ENCODE measurements around the gene NFS1. TPM values are rescaled to one million over a fixed set of nuclear protein-coding genes. Genes with fewer than 3 reads are reported as not detected.
"Not testable (repeated sequence)": the region's sequence is repeated elsewhere in the genome, so short reads cannot be mapped to it uniquely, and the experiment has no call there.

The NFS1 gene
- total and polyA plus RNA-seq, 2 donors (not counting 1 experiment from before 2014, with no cell fraction given): 29.0 to 30.6 TPM

- Histone ChIP-seq H3K27me3 (replicated peaks in 1 of 4; ENCODE audit: control extremely low read depth in 1 of 4, control insufficient read depth in 3 of 4, insufficient read depth in 4 of 4, low read length in 3 of 4) (no peaks in the 10 kb centered on the region), H3K9me3 (ENCODE audit: control extremely low read depth in 1 of 3, control insufficient read depth in 2 of 3, insufficient read depth in 1 of 3, low read length in 2 of 3) (no peaks in the 10 kb centered on the region), H3K4me3 (ENCODE audit: control extremely low read depth in 1 of 5, extremely low read depth in 1 of 5, insufficient read depth in 1 of 5, low read depth in 2 of 5, low read length in 4 of 5) (no peak overlapping the region), H3K4me1 (ENCODE audit: control insufficient read depth in 2 of 2, insufficient read depth in 2 of 2, low read length in 2 of 2) (no peaks in the 10 kb centered on the region), H2AFZ (ENCODE audit: insufficient read depth, low read depth, low read length, poor library complexity, severe bottlenecking) (no peak overlapping the region), H3K4me2 (replicated peaks; ENCODE audit: low read depth, low read length, poor library complexity, severe bottlenecking) (no peak overlapping the region), H3K79me2 (ENCODE audit: control insufficient read depth, insufficient read depth, low read length) (peaks cover 97% of the 10 kb centered on the region), H4K20me1 (ENCODE audit: control insufficient read depth, insufficient read depth, low read length, poor library complexity, severe bottlenecking) (peaks cover 96% of the 10 kb centered on the region), H3K36me3 (replicated peaks in 1 of 2; ENCODE audit: control extremely low read depth in 1 of 2, control insufficient read depth in 1 of 2, extremely low read depth in 1 of 2, insufficient read depth in 2 of 2, low read length in 1 of 2) (peaks cover 33 to 95% of the 10 kb centered on the region in 2 experiments), H3K27ac (ENCODE audit: low read length in 2 of 2) (no peak overlapping the region), H3K9ac (ENCODE audit: low read length) (no peak overlapping the region)
- H3K4me1 Mint-ChIP-seq: peaks cover 11% of the 10 kb centered on the region
- no peak overlapping the region for H3K4me3 Mint-ChIP-seq
- DNase-seq: no peak
- WGBS (ENCODE audit: insufficient coverage): 100% methylated on average over 1 of the region's 8 CpGs
- no peaks in the 10 kb centered on the region for H3K27me3 Mint-ChIP-seq
- TF ChIP-seq EZH2 (IDR thresholded peaks at IDR 0.05; ENCODE audit: borderline replicate concordance, insufficient read depth, low read depth, low read length, poor library complexity, severe bottlenecking): no peak
- TF ChIP-seq, protein P1, sequence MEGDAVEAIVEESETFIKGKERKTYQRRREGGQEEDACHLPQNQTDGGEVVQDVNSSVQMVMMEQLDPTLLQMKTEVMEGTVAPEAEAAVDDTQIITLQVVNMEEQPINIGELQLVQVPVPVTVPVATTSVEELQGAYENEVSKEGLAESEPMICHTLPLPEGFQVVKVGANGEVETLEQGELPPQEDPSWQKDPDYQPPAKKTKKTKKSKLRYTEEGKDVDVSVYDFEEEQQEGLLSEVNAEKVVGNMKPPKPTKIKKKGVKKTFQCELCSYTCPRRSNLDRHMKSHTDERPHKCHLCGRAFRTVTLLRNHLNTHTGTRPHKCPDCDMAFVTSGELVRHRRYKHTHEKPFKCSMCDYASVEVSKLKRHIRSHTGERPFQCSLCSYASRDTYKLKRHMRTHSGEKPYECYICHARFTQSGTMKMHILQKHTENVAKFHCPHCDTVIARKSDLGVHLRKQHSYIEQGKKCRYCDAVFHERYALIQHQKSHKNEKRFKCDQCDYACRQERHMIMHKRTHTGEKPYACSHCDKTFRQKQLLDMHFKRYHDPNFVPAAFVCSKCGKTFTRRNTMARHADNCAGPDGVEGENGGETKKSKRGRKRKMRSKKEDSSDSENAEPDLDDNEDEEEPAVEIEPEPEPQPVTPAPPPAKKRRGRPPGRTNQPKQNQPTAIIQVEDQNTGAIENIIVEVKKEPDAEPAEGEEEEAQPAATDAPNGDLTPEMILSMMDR (IDR thresholded peaks at IDR 0.05): no peak
- H3K9me3 Mint-ChIP-seq (ENCODE audit: insufficient read depth): no peaks in the 10 kb centered on the region
- CTCF ChIA-PET: interaction anchor here (2.3 kb wide), 1 partner anchor 11 kb away, joined by 8 read pairs; no protein-coding TSS in a partner anchor
- POLR2A ChIA-PET: interaction anchor here (0.6 to 1.2 kb wide), 2 partner anchors 22 to 108 kb away, joined by 4 to 5 read pairs; partner anchors contain the start of gene RBM39
- intact Hi-C loops (cut with micrococcal nuclease): loop anchor here (10.0 kb wide), 1 partner anchor 55 kb away; the partner anchor contains the start of gene PHF20
- no peak overlapping the region for H3K27ac Mint-ChIP-seq
- ATAC-seq (ENCODE audit: low read depth): no peak
These were observed 20.6 kb upstream of the NFS1 start for GRCh38 chr20:35719717-35720116.

DNA sequence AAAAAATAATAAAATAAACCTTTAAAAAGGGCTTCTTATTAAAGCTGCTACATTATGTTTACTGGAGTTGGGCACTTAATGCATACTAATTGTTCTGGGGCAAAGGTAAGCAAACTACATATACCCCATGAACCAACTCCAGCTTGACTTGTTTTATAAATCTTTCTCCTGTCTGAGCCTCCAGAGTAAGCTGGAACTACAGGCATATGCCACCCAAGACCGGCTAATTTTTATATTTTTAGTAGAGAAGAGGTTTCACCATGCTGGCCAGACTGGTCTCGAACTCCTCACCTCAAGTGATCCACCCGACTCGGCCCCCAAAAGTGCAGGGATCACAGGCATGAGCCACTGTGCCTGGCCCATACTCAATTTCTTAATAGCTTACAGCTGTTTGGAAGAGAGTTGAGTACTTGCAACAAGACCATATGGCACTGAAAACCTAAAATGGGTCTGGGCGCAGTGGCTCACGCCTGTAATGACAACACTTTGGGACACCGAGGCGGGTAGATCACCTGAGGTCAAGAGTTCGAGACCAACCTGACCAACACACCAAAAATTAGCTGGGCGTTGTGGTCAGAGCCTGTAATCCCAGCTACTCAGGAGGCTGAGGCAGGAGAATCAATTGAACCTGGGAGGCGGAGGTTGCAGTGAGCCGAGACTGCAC, 20.0 kb upstream of the NFS1 start:
- Histone ChIP-seq H3K4me1 (ENCODE audit: control insufficient read depth in 2 of 2, insufficient read depth in 2 of 2, low read length in 2 of 2) (no peaks in the 10 kb centered on the region), H2AFZ (ENCODE audit: insufficient read depth, low read depth, low read length, poor library complexity, severe bottlenecking) (no peak overlapping the region), H3K27me3 (replicated peaks in 1 of 4; ENCODE audit: control extremely low read depth in 1 of 4, control insufficient read depth in 3 of 4, insufficient read depth in 4 of 4, low read length in 3 of 4) (no peaks in the 10 kb centered on the region), H3K36me3 (replicated peaks in 1 of 2; ENCODE audit: control extremely low read depth in 1 of 2, control insufficient read depth in 1 of 2, extremely low read depth in 1 of 2, insufficient read depth in 2 of 2, low read length in 1 of 2) (peaks cover 28 to 94% of the 10 kb centered on the region in 2 experiments), H3K27ac (ENCODE audit: low read length in 2 of 2) (no peak overlapping the region), H3K4me3 (ENCODE audit: control extremely low read depth in 1 of 5, extremely low read depth in 1 of 5, insufficient read depth in 1 of 5, low read depth in 2 of 5, low read length in 4 of 5) (no peak overlapping the region), H3K79me2 (ENCODE audit: control insufficient read depth, insufficient read depth, low read length) (peaks cover 96% of the 10 kb centered on the region), H3K9me3 (ENCODE audit: control extremely low read depth in 1 of 3, control insufficient read depth in 2 of 3, insufficient read depth in 1 of 3, low read length in 2 of 3) (no peaks in the 10 kb centered on the region), H3K4me2 (replicated peaks; ENCODE audit: low read depth, low read length, poor library complexity, severe bottlenecking) (no peak overlapping the region), H4K20me1 (ENCODE audit: control insufficient read depth, insufficient read depth, low read length, poor library complexity, severe bottlenecking) (peaks cover 97% of the 10 kb centered on the region), H3K9ac (ENCODE audit: low read length) (no peak overlapping the region)
- ChIA-PET CTCF (interaction anchor here (2.3 kb wide), 1 partner anchor 12 kb away, joined by 8 read pairs; no protein-coding TSS in a partner anchor), POLR2A (interaction anchor here (0.6 to 1.2 kb wide), 2 partner anchors 23 to 107 kb away, joined by 4 to 5 read pairs; partner anchors contain the start of gene RBM39)
- no peaks in the 10 kb centered on the region for H3K27me3 Mint-ChIP-seq
- no peak for DNase-seq
- H3K4me3 Mint-ChIP-seq: no peak overlapping the region
- H3K27ac Mint-ChIP-seq: no peak overlapping the region
- intact Hi-C loops (cut with micrococcal nuclease): no loop called here
- H3K4me1 Mint-ChIP-seq: peaks cover 15% of the 10 kb centered on the region
- ATAC-seq (ENCODE audit: low read depth): no peak
- WGBS (ENCODE audit: insufficient coverage): 97% methylated on average over 8 of the region's 12 CpGs
- H3K9me3 Mint-ChIP-seq (ENCODE audit: insufficient read depth): no peaks in the 10 kb centered on the region
- TF ChIP-seq, protein P1 (IDR thresholded peaks at IDR 0.05): no peak
- no peak for TF ChIP-seq EZH2 (IDR thresholded peaks at IDR 0.05; ENCODE audit: borderline replicate concordance, insufficient read depth, low read depth, low read length, poor library complexity, severe bottlenecking)

- peaks cover 18% of the 10 kb centered on the region for H3K4me1 Mint-ChIP-seq
- WGBS (ENCODE audit: insufficient coverage): 94% methylated on average over 4 of the region's 8 CpGs
- POLR2A ChIA-PET: interaction anchor here (0.6 kb wide), 2 partner anchors 9 to 25 kb away, joined by 3 to 11 read pairs; no protein-coding TSS in a partner anchor
- H3K4me3 Mint-ChIP-seq; H3K4me3 ChIP-seq (ENCODE audit: control extremely low read depth in 1 of 5, extremely low read depth in 1 of 5, insufficient read depth in 1 of 5, low read depth in 2 of 5, low read length in 4 of 5); H3K9me3 Mint-ChIP-seq (ENCODE audit: insufficient read depth); ATAC-seq (ENCODE audit: low read depth); H3K27ac Mint-ChIP-seq; H2AFZ ChIP-seq (ENCODE audit: insufficient read depth, low read depth, low read length, poor library complexity, severe bottlenecking); H3K9me3 ChIP-seq (ENCODE audit: control extremely low read depth in 1 of 3, control insufficient read depth in 2 of 3, insufficient read depth in 1 of 3, low read length in 2 of 3); H3K4me2 ChIP-seq (replicated peaks; ENCODE audit: low read depth, low read length, poor library complexity, severe bottlenecking); intact Hi-C loops (cut with micrococcal nuclease); DNase-seq; H3K9ac ChIP-seq (ENCODE audit: low read length); H3K27me3 ChIP-seq (replicated peaks in 1 of 4; ENCODE audit: control extremely low read depth in 1 of 4, control insufficient read depth in 3 of 4, insufficient read depth in 4 of 4, low read length in 3 of 4); H3K27me3 Mint-ChIP-seq; H3K4me1 ChIP-seq (ENCODE audit: control insufficient read depth in 2 of 2, insufficient read depth in 2 of 2, low read length in 2 of 2); H3K27ac ChIP-seq (ENCODE audit: low read length in 2 of 2); CTCF ChIA-PET: not testable (repeated sequence)
- peaks cover 29 to 94% of the 10 kb centered on the region in 2 experiments for H3K36me3 ChIP-seq (replicated peaks in 1 of 2; ENCODE audit: control extremely low read depth in 1 of 2, control insufficient read depth in 1 of 2, extremely low read depth in 1 of 2, insufficient read depth in 2 of 2, low read length in 1 of 2)
- peaks cover 94% of the 10 kb centered on the region for H3K79me2 ChIP-seq (ENCODE audit: control insufficient read depth, insufficient read depth, low read length)
- H4K20me1 ChIP-seq (ENCODE audit: control insufficient read depth, insufficient read depth, low read length, poor library complexity, severe bottlenecking): peaks cover 95% of the 10 kb centered on the region
These were observed 19.2 kb upstream of the NFS1 start for GRCh38 chr20:35718321-35718720.
